PC-3 (cell line): ENCODE data around the gene TESK2. TPM values are rescaled to one million over a fixed set of nuclear protein-coding genes. Genes with fewer than 3 reads are reported as not detected.

Experiments
- ATAC-seq: fragments of 200-7000 bp; cut with Tn5 transposase; 2 replicates; pipeline ENCODE4 v1.9.1; 2020; ENCODE audit warnings: mild to moderate bottlenecking, moderate library complexity
- BruUV-seq: library from RNA; stranded (reverse); fragments of 400-500 nt; replicated peaks from 2 replicates; lab custom pipeline; 2021; lab: Mats Ljungman, UMichigan
- CTCF ChIA-PET: fragments of 300-600 bp; sonication (Branson Sonifier 250); formaldehyde crosslinking; loops from one replicate; lab custom pipeline; 2022; ENCODE audit warnings: antibody characterized with exemption; lab: Charles Lee
- POLR2A ChIA-PET: fragments of 300-600 bp; sonication (Branson Sonifier 250); formaldehyde crosslinking; loops from one replicate; lab custom pipeline; 2022; ENCODE audit warnings: antibody characterized with exemption; ENCODE audit not compliant: unreplicated experiment; lab: Charles Lee
- DNase-seq: peaks from one replicate; pipeline ENCODE4 v3.0.0-alpha.2; 2015
- H2AFZ ChIP-seq: fragments of 300-600 bp; sonication (generic); 2 replicates; pipeline ENCODE4 v1.6.0; 2016; ENCODE audit warnings: antibody characterized with exemption, low read length
- H3F3A ChIP-seq: fragments of 300-600 bp; sonication (generic); one replicate; pipeline ENCODE4 v1.6.0; 2017; ENCODE audit warnings: antibody characterized with exemption, low read length, control low read depth, mild to moderate bottlenecking; ENCODE audit not compliant: unreplicated experiment
- H3K27ac ChIP-seq: fragments of 300-600 bp; sonication (generic); 2 replicates; pipeline ENCODE4 v1.5.1; 2016; ENCODE audit warnings: mild to moderate bottlenecking, low read length
- H3K27me3 ChIP-seq: fragments of 300-600 bp; sonication (generic); 2 replicates; pipeline ENCODE4 v1.6.1; 2016; ENCODE audit warnings: low read length, mixed read lengths
- H3K36me3 ChIP-seq: fragments of 300-600 bp; sonication (generic); 2 replicates; pipeline ENCODE4 v1.6.1; 2016; ENCODE audit warnings: low read depth, mixed run types, low read length, mixed read lengths
- H3K4me1 ChIP-seq: fragments of 300-600 bp; sonication (generic); 2 replicates; pipeline ENCODE4 v1.5.1; 2016; ENCODE audit warnings: low read length; ENCODE audit not compliant: insufficient read depth
- H3K4me2 ChIP-seq: fragments of 300-600 bp; sonication (generic); 2 replicates; pipeline ENCODE4 v1.6.0; 2016; ENCODE audit warnings: low read length
- H3K4me3 ChIP-seq: fragments of 300-600 bp; sonication (generic); 2 replicates; pipeline ENCODE4 v1.5.1; 2016; ENCODE audit warnings: mild to moderate bottlenecking, low read length, mixed read lengths
- H3K79me2 ChIP-seq: fragments of 300-600 bp; sonication (generic); 2 replicates; pipeline ENCODE4 v1.6.1; 2017; ENCODE audit warnings: low read length, mixed read lengths
- H3K9ac ChIP-seq: fragments of 300-600 bp; sonication (generic); 2 replicates; pipeline ENCODE4 v1.6.0; 2016; ENCODE audit warnings: mild to moderate bottlenecking, low read length
- H3K9me2 ChIP-seq: fragments of 300-600 bp; sonication (generic); replicated peaks from 2 replicates; pipeline ENCODE4 v1.6.1; 2016; ENCODE audit warnings: mixed run types, low read length, mixed read lengths
- H3K9me3 ChIP-seq: fragments of 300-600 bp; sonication (generic); 2 replicates; pipeline ENCODE4 v1.6.1; 2016; ENCODE audit warnings: low read length, mixed read lengths
- H4K20me1 ChIP-seq: fragments of 300-600 bp; sonication (generic); 2 replicates; pipeline ENCODE4 v1.6.1; 2016; ENCODE audit warnings: low read length, mixed read lengths
- EZH2 ChIP-seq: fragments of 300-600 bp; sonication (generic); IDR thresholded peaks from one replicate; pipeline ENCODE4 v1.6.1; 2017; ENCODE audit warnings: antibody characterized with exemption, mild to moderate bottlenecking, low read length; ENCODE audit not compliant: unreplicated experiment
- EZH2phosphoT487 ChIP-seq: fragments of 300-600 bp; sonication (generic); IDR thresholded peaks from 2 replicates; pipeline ENCODE4 v1.6.1; 2018; ENCODE audit warnings: mild to moderate bottlenecking, antibody characterized with exemption, low read length, borderline replicate concordance
- intact Hi-C: fragments of 100-400 bp; cut with micrococcal nuclease; formaldehyde crosslinking; loops from 2 replicates; pipeline ENCODE4 v1.9.0; 2023
- total RNA-seq: library from RNA; depleted of rRNA; stranded (reverse); fragments of >200 nt; gene quantifications from 2 replicates; pipeline ENCODE4 v1.2.3, GENCODE V29; 2014
- TF ChIP-seq, protein P1 (sequence below): fragments of 300-600 bp; sonication (generic); conservative IDR thresholded peaks from 2 replicates; pipeline ENCODE4 v1.5.1; 2017; ENCODE audit warnings: antibody characterized with exemption, low read depth, mild to moderate bottlenecking, low read length

The TESK2 gene
- total RNA-seq, 1 experiment from 2014 or later = 6.0 TPM

DNA sequence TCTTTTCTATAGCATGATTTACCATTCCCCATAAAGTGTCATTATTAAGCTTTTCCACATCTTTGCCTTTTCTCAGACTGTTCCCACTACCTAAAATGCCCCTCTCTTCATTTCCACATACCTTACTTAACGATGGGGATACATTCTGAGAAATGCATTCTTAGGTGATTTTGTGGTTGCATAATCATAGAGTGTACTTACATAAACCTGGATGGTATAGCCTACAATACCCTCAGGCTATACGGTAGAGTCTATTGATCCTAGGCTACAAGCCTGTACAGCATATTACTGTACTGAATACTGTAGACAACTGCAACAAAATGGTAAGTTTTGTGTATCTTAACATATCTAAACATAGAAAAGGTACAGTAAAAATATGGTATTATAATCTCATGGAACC lies 95.9 kb downstream of the TESK2 start:
- Histone ChIP-seq H3K79me2 (no peaks in the 10 kb centered on the region), H3K9me2 (no peaks in the 10 kb centered on the region), H3K27me3 (no peaks in the 10 kb centered on the region), H3K4me1 (peaks cover 8% of the 10 kb centered on the region; the same call in 1 of the 2 replicates), H3K4me3 (no peak overlapping the region), H3K27ac (no peak overlapping the region), H3K4me2 (no peak overlapping the region), H3F3A (no peaks in the 10 kb centered on the region), H3K9ac (no peak overlapping the region), H3K36me3 (no peaks in the 10 kb centered on the region), H4K20me1 (no peaks in the 10 kb centered on the region), H3K9me3 (no peaks in the 10 kb centered on the region), H2AFZ (no peak overlapping the region)
- ChIA-PET POLR2A (no interaction called here), CTCF (no interaction called here)
- TF ChIP-seq, protein P1, sequence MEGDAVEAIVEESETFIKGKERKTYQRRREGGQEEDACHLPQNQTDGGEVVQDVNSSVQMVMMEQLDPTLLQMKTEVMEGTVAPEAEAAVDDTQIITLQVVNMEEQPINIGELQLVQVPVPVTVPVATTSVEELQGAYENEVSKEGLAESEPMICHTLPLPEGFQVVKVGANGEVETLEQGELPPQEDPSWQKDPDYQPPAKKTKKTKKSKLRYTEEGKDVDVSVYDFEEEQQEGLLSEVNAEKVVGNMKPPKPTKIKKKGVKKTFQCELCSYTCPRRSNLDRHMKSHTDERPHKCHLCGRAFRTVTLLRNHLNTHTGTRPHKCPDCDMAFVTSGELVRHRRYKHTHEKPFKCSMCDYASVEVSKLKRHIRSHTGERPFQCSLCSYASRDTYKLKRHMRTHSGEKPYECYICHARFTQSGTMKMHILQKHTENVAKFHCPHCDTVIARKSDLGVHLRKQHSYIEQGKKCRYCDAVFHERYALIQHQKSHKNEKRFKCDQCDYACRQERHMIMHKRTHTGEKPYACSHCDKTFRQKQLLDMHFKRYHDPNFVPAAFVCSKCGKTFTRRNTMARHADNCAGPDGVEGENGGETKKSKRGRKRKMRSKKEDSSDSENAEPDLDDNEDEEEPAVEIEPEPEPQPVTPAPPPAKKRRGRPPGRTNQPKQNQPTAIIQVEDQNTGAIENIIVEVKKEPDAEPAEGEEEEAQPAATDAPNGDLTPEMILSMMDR = no peak
- no peak for TF ChIP-seq EZH2phosphoT487
- no peak for TF ChIP-seq EZH2
- DNase-seq (no peak), ATAC-seq (no peak)
- no TSS peak for BruUV-seq
- intact Hi-C loops = no loop called here

DNA sequence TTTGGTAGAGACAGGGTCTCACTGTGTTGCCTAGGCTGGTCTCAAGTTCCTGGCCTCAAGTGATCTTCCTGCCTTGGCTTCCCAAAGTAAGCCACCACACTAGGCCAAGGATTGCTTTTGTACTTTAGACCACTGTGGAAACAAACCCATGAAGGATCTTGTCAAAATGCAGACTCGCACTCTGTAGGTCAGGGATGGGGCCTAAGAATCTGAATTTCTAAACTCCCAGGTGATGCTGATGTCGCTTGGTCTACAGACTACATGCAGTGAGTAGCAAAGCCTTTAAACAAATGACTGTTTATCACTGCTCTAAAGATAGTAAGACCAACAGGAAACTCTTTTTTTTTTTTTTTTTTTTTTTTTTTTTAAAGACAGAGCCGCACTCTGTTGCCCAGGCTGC lies 96.6 kb downstream of the TESK2 start:
- no peak overlapping the region for H3K4me3 ChIP-seq
- H3K9ac ChIP-seq = no peak overlapping the region
- no peaks in the 10 kb centered on the region for H3K79me2 ChIP-seq
- no peak overlapping the region for H3K4me2 ChIP-seq
- H3K27me3 ChIP-seq = no peaks in the 10 kb centered on the region
- H3F3A ChIP-seq = no peaks in the 10 kb centered on the region
- TF ChIP-seq EZH2 = no peak
- no peak for TF ChIP-seq EZH2phosphoT487
- TF ChIP-seq, protein P1 = no peak
- CTCF ChIA-PET = no interaction called here
- H4K20me1 ChIP-seq = no peaks in the 10 kb centered on the region
- H2AFZ ChIP-seq = no peak overlapping the region
- H3K9me2 ChIP-seq = no peaks in the 10 kb centered on the region
- DNase-seq = no peak
- H3K27ac ChIP-seq = no peak overlapping the region
- no peaks in the 10 kb centered on the region for H3K36me3 ChIP-seq
- peaks cover 8% of the 10 kb centered on the region; the same call in 1 of the 2 replicates for H3K4me1 ChIP-seq
- no peak for ATAC-seq
- no peaks in the 10 kb centered on the region for H3K9me3 ChIP-seq
- no TSS peak for BruUV-seq
- intact Hi-C loops = no loop called here
- POLR2A ChIA-PET = no interaction called here

DNA sequence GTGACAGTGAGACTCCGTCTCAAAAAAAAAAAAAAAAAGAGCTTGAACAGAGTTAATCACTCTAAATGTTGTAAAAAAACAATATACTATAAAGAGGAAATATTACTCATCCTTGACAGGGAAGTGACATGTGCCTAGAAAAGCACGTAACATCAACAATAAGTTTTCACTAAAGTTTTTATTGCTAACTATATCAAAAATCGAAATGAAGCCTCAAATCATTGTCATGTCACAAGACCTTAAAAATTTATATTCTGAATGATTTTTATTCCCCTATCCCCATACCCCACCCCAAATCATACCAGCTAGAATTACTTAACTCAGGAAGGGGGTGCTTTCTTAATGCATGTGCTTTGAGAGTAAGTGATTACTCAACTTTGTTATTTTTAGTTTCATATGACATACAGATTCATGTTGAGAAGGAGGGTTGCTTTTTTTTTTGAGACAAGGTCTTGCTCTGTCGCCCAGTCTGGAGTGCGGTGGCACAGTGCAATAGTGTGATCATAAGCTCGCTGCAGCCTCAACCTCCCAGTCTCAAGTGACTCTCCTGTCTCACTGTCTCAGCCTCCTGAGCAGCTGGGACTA lies 97.2 kb downstream of the TESK2 start:
- H3K4me3 ChIP-seq = no peak overlapping the region

More for the DNA sequence above, 97.2 kb downstream of the TESK2 start:
- Histone ChIP-seq H3K79me2 (no peaks in the 10 kb centered on the region), H3K27ac (no peak overlapping the region), H3K4me2 (0 out of 2 replicates have a peak overlapping the region, but pooled peaks have one; percentile 13), H3K36me3 (no peaks in the 10 kb centered on the region), H3F3A (no peaks in the 10 kb centered on the region), H3K4me1 (peaks cover 8% of the 10 kb centered on the region; the same call in 1 of the 2 replicates), H2AFZ (no peak overlapping the region), H3K9ac (no peak overlapping the region), H3K27me3 (no peaks in the 10 kb centered on the region), H4K20me1 (no peaks in the 10 kb centered on the region), H3K9me3 (no peaks in the 10 kb centered on the region), H3K9me2 (no peaks in the 10 kb centered on the region)
- ChIA-PET POLR2A (interaction anchor here (0.6 kb wide), 1 partner anchor 227 kb away, joined by 5 read pairs; no protein-coding TSS in a partner anchor), CTCF (no interaction called here)
- BruUV-seq = no TSS peak
- intact Hi-C loops = no loop called here
- ATAC-seq (peak; percentile 72), DNase-seq (peak; percentile 23)
- TF ChIP-seq, protein P1 = no peak
- TF ChIP-seq EZH2 = no peak
- TF ChIP-seq EZH2phosphoT487 = no peak
